Testis (tissue), 3 donors: ENCODE data around the gene FAIM. TPM values are rescaled to one million over a fixed set of nuclear protein-coding genes. Genes with fewer than 3 reads are reported as not detected.

Experiments used
- DNase-seq: peaks from one replicate; pipeline ENCODE4 v3.0.0-alpha.2; 2019
- H3K27ac ChIP-seq, 2 donors: fragments of 200-600 bp; sonication (generic); one replicate each; pipeline ENCODE4 v1.5.1; 2019
- H3K27me3 ChIP-seq: fragments of 200-600 bp; sonication (generic); one replicate; pipeline ENCODE4 v1.5.1; 2019
- H3K36me3 ChIP-seq: fragments of 200-600 bp; sonication (generic); one replicate; pipeline ENCODE4 v1.5.1; 2017; ENCODE audit warnings: low read depth; ENCODE audit errors: missing control alignments
- H3K4me1 ChIP-seq: fragments of 200-600 bp; sonication (generic); one replicate; pipeline ENCODE4 v1.5.1; 2019
- H3K4me3 ChIP-seq, 2 donors: fragments of 200-600 bp; sonication (generic); one replicate each; pipeline ENCODE4 v1.5.1; 2017 to 2019
- H3K9me3 ChIP-seq: fragments of 200-600 bp; sonication (generic); one replicate; pipeline ENCODE4 v1.5.1; 2017
- CTCF ChIP-seq, 3 experiments: fragments of 450-650 bp in 2 of 3; fragments of 200-600 bp in 1 of 3; sonication (generic) in 1 of 3; IDR thresholded peaks; one replicate each; pipeline ENCODE4 v1.5.1; 2016 to 2019; ENCODE audit warnings: antibody characterized with exemption in 3 of 3, mild to moderate bottlenecking in 2 of 3, moderate library complexity in 1 of 3
- POLR2A ChIP-seq: fragments of 450-650 bp; IDR thresholded peaks from one replicate; pipeline ENCODE4 v1.6.1; 2017; ENCODE audit warnings: antibody characterized with exemption, mild to moderate bottlenecking, moderate library complexity
- WGBS, 2 donors: methylation state at CpG; one replicate each; pipeline ENCODE4 v1.1.5; 2018; 5-methylcytosine and 5-hydroxymethylcytosine counted together
- intact Hi-C: fragments of 100-400 bp; cut with DNase I; formaldehyde crosslinking; loops from one replicate; pipeline ENCODE4 v1.15.1; 2023; ENCODE audit warnings: low total_unique reads
- polyA plus RNA-seq: library from polyadenylated mRNA; stranded (reverse); fragments of 350-450 nt; fragmentation: Illumina TruSeq; extraction: RNeasy Lipid Tissue Mini Kit (QIAGEN cat#74804); gene quantifications from one replicate; pipeline ENCODE4 v1.2.3, GENCODE V29; 2014; ENCODE audit warnings: low read depth, low replicate concordance; ENCODE audit not compliant: insufficient read depth
- total RNA-seq, 2 donors: library from RNA; depleted of rRNA; stranded (reverse); fragments of >200 nt; gene quantifications; one replicate each; pipeline ENCODE4 v1.2.3, GENCODE V29; 2016

FAIM gene
- total and polyA plus RNA-seq, 3 donors from 2014 or later, result 7.0 to 15.3 (median 10.8) TPM

DNA sequence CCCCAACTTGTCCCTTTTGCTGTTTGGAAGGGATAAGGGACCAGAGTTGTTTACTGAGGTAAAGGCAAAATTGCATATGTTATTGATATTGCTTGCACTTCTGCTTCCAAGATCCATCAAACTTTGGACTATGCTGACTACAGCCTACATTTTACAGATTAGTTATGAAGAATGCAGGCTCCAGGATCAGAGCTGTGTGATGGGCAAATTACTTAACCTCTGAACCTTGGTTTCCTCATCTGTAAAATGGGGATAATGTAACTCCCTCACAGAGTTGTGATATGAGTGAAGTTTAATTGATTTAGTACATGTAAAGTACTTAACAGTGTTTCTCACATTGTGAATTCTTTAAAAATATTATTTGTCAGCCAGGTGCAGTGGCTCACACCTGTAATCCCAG lies 15.9 kb downstream of the FAIM start:
- intact Hi-C loops, result no loop called here
- DNase-seq, result no peak
- Histone ChIP-seq H3K9me3 (no peaks in the 10 kb centered on the region), H3K27ac (no peak overlapping the region), H3K36me3 (no peaks in the 10 kb centered on the region), H3K4me1 (no peaks in the 10 kb centered on the region), H3K4me3 (no peak overlapping the region), H3K27me3 (no peaks in the 10 kb centered on the region)
- TF ChIP-seq POLR2A (no peak), CTCF (IDR thresholded peaks at IDR 0.05) (no peak)

DNA sequence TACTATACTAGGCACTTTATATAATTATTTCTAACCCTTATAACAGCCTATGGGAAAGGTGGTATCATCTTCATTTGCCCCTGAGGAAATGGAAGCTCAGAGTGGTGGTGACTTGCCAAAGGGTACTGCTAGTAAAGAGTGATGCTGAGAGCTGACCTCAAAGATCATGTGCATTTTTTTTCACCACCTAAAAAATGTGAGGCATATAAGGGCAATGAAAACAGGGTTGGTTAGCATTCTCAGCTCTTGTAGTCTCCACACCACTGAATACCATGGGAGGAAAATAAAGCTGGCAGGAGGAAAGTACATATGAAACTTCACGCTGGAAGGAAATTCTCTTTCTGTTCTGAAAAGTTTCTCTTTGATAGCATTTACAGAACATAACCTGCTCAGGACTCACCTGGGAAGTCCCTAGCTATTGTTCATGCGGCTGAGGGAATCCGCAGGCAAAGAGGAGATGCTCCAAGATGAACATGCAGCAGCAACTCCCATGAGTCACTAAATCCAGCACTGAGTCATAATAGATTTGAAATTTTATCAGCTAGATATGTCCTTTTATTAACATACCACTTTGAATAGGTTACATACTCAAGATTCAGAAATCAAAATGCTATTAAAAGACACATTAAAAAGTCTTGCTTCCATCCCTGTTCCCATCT lies 17.3 kb downstream of the FAIM start:
- DNase-seq, result no peak
- Histone ChIP-seq H3K27me3 (no peaks in the 10 kb centered on the region), H3K4me1 (no peaks in the 10 kb centered on the region), H3K27ac (no peak overlapping the region), H3K4me3 (no peak overlapping the region), H3K9me3 (no peaks in the 10 kb centered on the region), H3K36me3 (no peaks in the 10 kb centered on the region)
- intact Hi-C loops, result no loop called here
- no peak for TF ChIP-seq CTCF (IDR thresholded peaks at IDR 0.05)
- TF ChIP-seq POLR2A, result no peak
- WGBS, 2 donors, result 91 to 96% methylated on average over 3 of the region's 3 CpGs

- Histone ChIP-seq H3K4me3 (no peak overlapping the region), H3K27me3 (no peaks in the 10 kb centered on the region), H3K27ac (no peak overlapping the region), H3K4me1 (no peaks in the 10 kb centered on the region), H3K9me3 (no peaks in the 10 kb centered on the region), H3K36me3 (no peaks in the 10 kb centered on the region)
- no peak for TF ChIP-seq CTCF (IDR thresholded peaks at IDR 0.05)
- no peak for TF ChIP-seq POLR2A
- 85 to 95% methylated on average over 6 of the region's 6 CpGs for WGBS, 2 donors
- no peak for DNase-seq
- intact Hi-C loops, result no loop called here
Measured at GRCh38 chr3:138629526-138629925, 21.0 kb downstream of the FAIM start.

- no peak for DNase-seq
- no peaks in the 10 kb centered on the region for H3K4me1 ChIP-seq
- intact Hi-C loops, result no loop called here
- no peak for TF ChIP-seq POLR2A
- no peak for TF ChIP-seq CTCF (IDR thresholded peaks at IDR 0.05)
- H3K27ac ChIP-seq, result no peak overlapping the region
- H3K36me3 ChIP-seq, result no peaks in the 10 kb centered on the region
- H3K27me3 ChIP-seq, result no peaks in the 10 kb centered on the region
- WGBS, 2 donors, result 53 to 81% methylated on average over 2 of the region's 2 CpGs
- H3K9me3 ChIP-seq, result no peaks in the 10 kb centered on the region
- H3K4me3 ChIP-seq, result no peak overlapping the region
Measured at GRCh38 chr3:138638641-138639040, 30.1 kb downstream of the FAIM start.

DNA sequence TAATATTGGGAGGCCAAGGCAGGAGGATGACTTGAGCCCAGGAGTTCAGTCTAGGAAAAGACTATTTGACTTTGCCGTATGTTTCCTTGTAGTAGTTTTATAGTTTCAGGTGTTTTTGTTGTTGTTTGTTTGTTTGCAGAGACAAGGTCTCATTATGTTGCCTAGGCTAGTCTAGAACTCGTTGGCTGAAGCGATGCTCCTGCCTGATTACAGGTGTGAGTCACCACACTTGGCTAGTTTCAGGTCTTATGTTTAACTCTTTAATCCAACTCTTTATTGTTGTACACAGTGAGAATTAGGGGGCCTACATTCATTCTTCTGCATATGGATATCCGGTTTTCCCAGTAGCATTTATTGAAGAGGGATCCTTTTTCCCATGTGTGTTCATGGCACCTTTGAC lies 32.0 kb downstream of the FAIM start:
- no peak for DNase-seq
- Histone ChIP-seq H3K27ac (no peak overlapping the region), H3K4me3 (no peak overlapping the region), H3K9me3 (no peaks in the 10 kb centered on the region), H3K27me3 (no peaks in the 10 kb centered on the region), H3K36me3 (no peaks in the 10 kb centered on the region), H3K4me1 (no peaks in the 10 kb centered on the region)
- TF ChIP-seq CTCF (IDR thresholded peaks at IDR 0.05), result no peak
- no peak for TF ChIP-seq POLR2A
- whole genome bisulfite sequencing, 2 donors, result 69 to 82% methylated on average over 4 of the region's 4 CpGs
- intact Hi-C loops, result no loop called here
